ENCODE results near the gene GOLGA3. TPM values are rescaled to one million over a fixed set of nuclear protein-coding genes. Genes with fewer than 3 reads are reported as not detected.

GOLGA3 gene
- total RNA-seq, 2 donors from 2014 or later = 32.2 to 49.8 TPM

DNA sequence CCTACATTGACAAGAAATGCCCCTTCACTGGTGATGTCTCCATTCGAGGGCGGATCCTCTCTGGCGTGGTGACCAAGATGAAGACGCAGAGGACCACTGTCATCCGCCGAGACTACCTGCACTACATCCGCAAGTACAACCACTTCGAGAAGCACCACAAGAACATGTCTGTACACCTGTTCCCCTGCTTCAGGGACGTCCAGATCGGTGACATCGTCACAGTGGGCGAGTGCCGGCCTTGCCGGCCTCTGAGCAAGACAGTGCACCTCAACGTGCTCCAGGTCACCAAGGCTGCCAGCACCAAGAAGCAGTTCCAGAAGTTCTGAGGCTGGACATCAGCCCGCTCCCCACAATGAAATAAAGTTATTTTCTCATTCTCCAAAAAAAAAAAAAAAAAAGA is 2.8 kb downstream of the GOLGA3 start:
- Histone ChIP-seq H3K4me1 (peaks cover 0 to 28% of the 10 kb centered on the region in 2 donors), H3K27ac (no peak overlapping the region), H3K9me3 (no peaks in the 10 kb centered on the region), H3K27me3 (no peaks in the 10 kb centered on the region), H3K36me3 (peaks cover 24% of the 10 kb centered on the region), H3K4me3 (no peak overlapping the region)
- DNase-seq (ENCODE audit: low spot score) = no peak
- no peak for TF ChIP-seq CTCF (IDR thresholded peaks at IDR 0.05)

GRCh38 chr12:132825089-132825488 is 3.6 kb downstream of the GOLGA3 start:
- peaks cover 31% of the 10 kb centered on the region for H3K36me3 ChIP-seq
- peaks cover 0 to 28% of the 10 kb centered on the region in 2 donors for H3K4me1 ChIP-seq
- H3K27ac ChIP-seq = no peak overlapping the region
- DNase-seq (ENCODE audit: low spot score) = no peak
- H3K4me3 ChIP-seq = no peak overlapping the region
- no peaks in the 10 kb centered on the region for H3K9me3 ChIP-seq
- no peaks in the 10 kb centered on the region for H3K27me3 ChIP-seq
- no peak for TF ChIP-seq CTCF (IDR thresholded peaks at IDR 0.05)

DNA sequence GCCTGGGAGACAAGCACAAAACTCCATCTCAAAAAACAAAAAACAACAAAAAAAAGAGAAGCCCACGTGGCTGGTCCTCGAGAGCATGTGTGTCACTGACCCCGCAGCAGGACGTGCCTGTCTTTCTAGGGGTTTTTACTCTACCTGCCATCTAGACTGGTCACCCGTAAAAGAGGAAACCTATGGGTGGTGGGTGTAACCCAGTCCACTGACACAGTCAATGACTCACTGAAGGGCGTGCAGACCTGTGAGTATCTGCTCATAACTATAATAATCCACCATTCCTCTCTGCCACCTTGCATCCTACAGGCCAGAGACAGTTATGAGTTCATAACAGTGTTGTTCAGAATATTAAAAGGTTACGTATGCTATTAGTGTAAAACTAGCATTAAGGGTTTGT is 4.6 kb downstream of the GOLGA3 start:
- H3K36me3 ChIP-seq = peaks cover 40% of the 10 kb centered on the region
- no peak for DNase-seq (ENCODE audit: low spot score)
- H3K9me3 ChIP-seq = no peaks in the 10 kb centered on the region
- H3K4me1 ChIP-seq = peaks cover 0 to 24% of the 10 kb centered on the region in 2 donors
- TF ChIP-seq CTCF (IDR thresholded peaks at IDR 0.05) = no peak
- no peaks in the 10 kb centered on the region for H3K27me3 ChIP-seq
- H3K4me3 ChIP-seq = no peak overlapping the region
- no peak overlapping the region for H3K27ac ChIP-seq

DNA sequence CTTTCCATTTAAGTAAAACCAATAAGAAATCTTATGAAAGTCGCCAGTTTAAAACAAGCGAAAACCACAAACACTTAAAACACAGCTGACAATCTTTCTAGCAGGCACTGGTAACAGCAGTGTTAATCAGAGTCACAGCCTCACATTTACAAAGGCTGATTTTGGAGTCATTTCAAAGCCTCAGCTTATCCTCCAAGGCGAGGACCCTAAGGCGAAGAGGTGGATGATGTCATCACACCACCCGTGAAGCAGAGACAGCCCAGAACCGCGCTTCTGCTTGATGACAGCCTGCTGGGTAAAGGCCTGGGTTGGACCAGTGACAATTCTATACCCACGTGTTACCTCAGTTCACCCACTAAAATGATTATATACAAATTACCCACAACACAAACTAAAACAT is 10.1 kb downstream of the GOLGA3 start:
- H3K36me3 ChIP-seq = peaks cover 67% of the 10 kb centered on the region
- no peak overlapping the region for H3K4me3 ChIP-seq
- H3K27ac ChIP-seq = no peak overlapping the region
- DNase-seq (ENCODE audit: low spot score) = no peak
- TF ChIP-seq CTCF (IDR thresholded peaks at IDR 0.05) = no peak
- H3K4me1 ChIP-seq = no peaks in the 10 kb centered on the region
- no peaks in the 10 kb centered on the region for H3K27me3 ChIP-seq
- no peaks in the 10 kb centered on the region for H3K9me3 ChIP-seq

DNA sequence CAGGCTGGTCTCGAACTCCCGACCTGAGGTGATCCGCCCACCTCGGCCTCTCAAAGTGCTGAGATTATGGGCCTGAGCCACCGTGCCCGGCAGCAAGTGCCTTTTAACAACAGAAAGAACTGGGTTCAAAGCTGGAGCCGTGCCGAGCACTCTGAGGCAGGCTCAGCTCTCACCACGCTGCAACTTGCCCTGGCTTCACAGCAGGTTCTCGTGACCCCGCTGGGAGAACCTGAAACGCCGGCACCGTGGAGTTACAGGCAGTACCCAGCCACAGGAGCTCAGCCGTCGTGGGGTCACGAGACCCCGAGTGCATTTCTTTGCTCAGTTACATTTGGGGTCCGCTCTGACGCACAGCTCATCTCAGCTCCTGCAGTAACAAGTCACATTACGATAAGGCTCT is 14.4 kb downstream of the GOLGA3 start:
- TF ChIP-seq CTCF (IDR thresholded peaks at IDR 0.05) = no peak
- no peak overlapping the region for H3K27ac ChIP-seq
- no peak for DNase-seq (ENCODE audit: low spot score)
- no peaks in the 10 kb centered on the region for H3K27me3 ChIP-seq
- no peaks in the 10 kb centered on the region for H3K9me3 ChIP-seq
- H3K4me3 ChIP-seq = no peak overlapping the region
- no peaks in the 10 kb centered on the region for H3K4me1 ChIP-seq
- peaks cover 77% of the 10 kb centered on the region for H3K36me3 ChIP-seq

DNA sequence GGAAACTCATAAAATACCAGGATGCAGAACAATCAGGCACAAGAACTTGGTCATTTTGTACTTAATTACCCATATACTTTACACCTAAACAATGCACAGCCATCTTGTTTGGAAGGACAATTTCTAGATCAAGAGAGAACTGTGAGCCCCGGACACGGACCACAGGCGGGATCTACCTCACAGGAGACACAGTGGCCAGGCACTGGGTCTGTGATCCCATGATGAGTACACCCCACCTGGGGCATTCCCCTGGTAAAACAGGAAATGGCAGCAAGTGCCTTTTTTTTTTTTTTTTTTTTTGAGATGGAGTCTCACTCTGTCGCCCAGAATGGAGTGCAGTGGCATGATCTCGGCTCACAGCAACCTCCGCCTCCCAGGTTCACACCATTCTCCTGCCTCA is 15.2 kb downstream of the GOLGA3 start:
- TF ChIP-seq CTCF (IDR thresholded peaks at IDR 0.05) = no peak
- Histone ChIP-seq H3K4me3 (no peak overlapping the region), H3K9me3 (no peaks in the 10 kb centered on the region), H3K36me3 (peaks cover 72% of the 10 kb centered on the region), H3K27ac (no peak overlapping the region), H3K4me1 (no peaks in the 10 kb centered on the region), H3K27me3 (no peaks in the 10 kb centered on the region)
- DNase-seq (ENCODE audit: low spot score) = no peak
